Measurements from ENCODE around the gene LCA5.

DNA sequence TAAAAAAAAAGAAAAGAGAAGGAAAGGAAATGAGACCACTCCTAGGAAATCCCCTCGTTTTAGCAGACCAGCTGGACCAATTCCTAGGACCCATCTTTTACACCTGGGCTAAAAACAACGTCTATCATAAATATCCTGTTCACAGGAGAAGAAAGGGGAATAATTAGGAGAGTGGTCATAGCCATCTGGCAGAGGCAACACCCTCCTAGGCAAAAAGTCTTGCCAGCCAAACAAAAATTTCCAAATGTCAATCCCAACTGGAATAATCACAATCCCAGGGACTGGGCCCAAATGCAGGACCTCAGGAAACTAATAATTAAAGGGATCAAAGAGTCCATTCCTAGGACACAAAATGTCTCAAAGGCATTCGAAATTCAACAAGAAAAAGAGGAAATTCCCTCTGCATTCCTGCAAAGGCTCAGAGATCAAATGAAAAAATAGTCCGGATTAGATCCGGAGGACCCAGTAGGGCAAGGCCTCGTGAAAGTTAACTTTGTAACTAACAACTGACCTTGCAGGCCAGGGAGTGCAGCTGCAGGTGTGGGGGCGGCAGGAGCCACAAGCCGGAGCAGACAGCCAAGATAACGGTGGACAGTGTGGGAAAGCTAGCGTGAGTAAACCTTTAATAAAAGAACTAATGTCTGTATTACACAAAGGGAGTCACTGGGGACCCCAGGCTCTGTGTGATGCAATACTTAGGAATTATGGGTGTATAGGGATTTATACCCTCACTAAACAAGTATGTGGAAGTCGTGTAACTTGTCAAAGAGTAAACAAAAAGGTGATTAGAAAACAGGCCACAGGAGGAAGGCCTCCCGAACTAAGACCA is 11.7 kb downstream of the LCA5 start:
- TF ChIP-seq, protein P1, sequence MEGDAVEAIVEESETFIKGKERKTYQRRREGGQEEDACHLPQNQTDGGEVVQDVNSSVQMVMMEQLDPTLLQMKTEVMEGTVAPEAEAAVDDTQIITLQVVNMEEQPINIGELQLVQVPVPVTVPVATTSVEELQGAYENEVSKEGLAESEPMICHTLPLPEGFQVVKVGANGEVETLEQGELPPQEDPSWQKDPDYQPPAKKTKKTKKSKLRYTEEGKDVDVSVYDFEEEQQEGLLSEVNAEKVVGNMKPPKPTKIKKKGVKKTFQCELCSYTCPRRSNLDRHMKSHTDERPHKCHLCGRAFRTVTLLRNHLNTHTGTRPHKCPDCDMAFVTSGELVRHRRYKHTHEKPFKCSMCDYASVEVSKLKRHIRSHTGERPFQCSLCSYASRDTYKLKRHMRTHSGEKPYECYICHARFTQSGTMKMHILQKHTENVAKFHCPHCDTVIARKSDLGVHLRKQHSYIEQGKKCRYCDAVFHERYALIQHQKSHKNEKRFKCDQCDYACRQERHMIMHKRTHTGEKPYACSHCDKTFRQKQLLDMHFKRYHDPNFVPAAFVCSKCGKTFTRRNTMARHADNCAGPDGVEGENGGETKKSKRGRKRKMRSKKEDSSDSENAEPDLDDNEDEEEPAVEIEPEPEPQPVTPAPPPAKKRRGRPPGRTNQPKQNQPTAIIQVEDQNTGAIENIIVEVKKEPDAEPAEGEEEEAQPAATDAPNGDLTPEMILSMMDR (IDR thresholded peaks at IDR 0.05; ENCODE audit: low read depth, low read length): no peak
- TF ChIP-seq EZH2phosphoT487 (IDR thresholded peaks at IDR 0.05; ENCODE audit: low read depth): no peak
